Stimulated activated CD4-positive, alpha-beta T cell treated with anti-CD3 and anti-CD28 coated beads, Interleukin-4, amount 100 ng/mL, for 4 hours (primary cell): ENCODE data around the gene CPNE2.

ENCODE experiments used
- DNase-seq, 2 experiments: peaks; one replicate each; pipeline ENCODE4 v3.0.0-alpha.2; 2020

Gene CPNE2

GRCh38 chr16:57147381-57148221 lies 55.2 kb downstream of the CPNE2 start:
- no peak for DNase-seq

- DNase-seq: no peak
Measured at GRCh38 chr16:57148481-57148880, 56.1 kb downstream of the CPNE2 start.

- no peak for DNase-seq
Measured at GRCh38 chr16:57149391-57149790, 57.0 kb downstream of the CPNE2 start.

- no peak for DNase-seq
Measured at GRCh38 chr16:57150682-57151330, 58.4 kb downstream of the CPNE2 start.

GRCh38 chr16:57151369-57151768 lies 59.0 kb downstream of the CPNE2 start:
- no peak for DNase-seq

- DNase-seq: no peak
Measured at GRCh38 chr16:57152096-57153093, 60.0 kb downstream of the CPNE2 start.

GRCh38 chr16:57153841-57154240 lies 61.5 kb downstream of the CPNE2 start:
- no peak for DNase-seq

GRCh38 chr16:57155702-57156350 lies 63.4 kb downstream of the CPNE2 start:
- DNase-seq: no peak

- no peak for DNase-seq
Measured at GRCh38 chr16:57156351-57156703, 63.9 kb downstream of the CPNE2 start.

- DNase-seq: no peak
Measured at GRCh38 chr16:57157533-57157932, 65.2 kb downstream of the CPNE2 start.

GRCh38 chr16:57159447-57159846 lies 67.1 kb downstream of the CPNE2 start:
- no peak for DNase-seq

- DNase-seq: no peak
Measured at GRCh38 chr16:57163842-57164241, 71.5 kb downstream of the CPNE2 start.

- DNase-seq: no peak
Measured at GRCh38 chr16:57165483-57165882, 73.1 kb downstream of the CPNE2 start.

- DNase-seq: no peak
Measured at GRCh38 chr16:57165938-57166337, 73.6 kb downstream of the CPNE2 start.

- no peak for DNase-seq
Measured at GRCh38 chr16:57166451-57166850, 74.1 kb downstream of the CPNE2 start.

GRCh38 chr16:57166951-57167350 lies 74.6 kb downstream of the CPNE2 start:
- no peak for DNase-seq

- DNase-seq: no peak
Measured at GRCh38 chr16:57167538-57167937, 75.2 kb downstream of the CPNE2 start.

- no peak for DNase-seq
Measured at GRCh38 chr16:57167953-57168352, 75.6 kb downstream of the CPNE2 start.

GRCh38 chr16:57169327-57169726 lies 76.9 kb downstream of the CPNE2 start:
- DNase-seq: no peak

GRCh38 chr16:57172721-57173290 lies 80.4 kb downstream of the CPNE2 start:
- DNase-seq: no peak

- no peak for DNase-seq
Measured at GRCh38 chr16:57175896-57176295, 83.5 kb downstream of the CPNE2 start.

- DNase-seq: no peak
Measured at GRCh38 chr16:57178196-57178595, 85.8 kb downstream of the CPNE2 start.
